A549 (cell line): ENCODE data around the gene RAB17. TPM values are rescaled to one million over a fixed set of nuclear protein-coding genes. Genes with fewer than 3 reads are reported as not detected.

Experiments
- ATAC-seq, 2 experiments: fragments of 200-7000 bp in 1 of 2; fragments of >200 bp in 1 of 2; cut with Nextera tagmentation in 1 of 2; cut with Tn5 transposase in 1 of 2; 3 replicates each; pipeline versions ENCODE4 v1.8.0 to v1.9.1; 2018 to 2020; ENCODE audit warnings: mild to moderate bottlenecking in 1 of 2, moderate library complexity in 1 of 2
- CTCF ChIA-PET: fragments of 300-600 bp; sonication (Branson Sonifier 250); formaldehyde crosslinking; extraction: SDS; loops from one replicate; lab custom pipeline; 2021; ENCODE audit warnings: antibody characterized with exemption, inconsistent platforms; lab: Yijun Ruan, JAX
- POLR2A ChIA-PET: fragments of 350-600 bp; formaldehyde crosslinking; extraction: SDS; loops from one replicate; lab custom pipeline; 2021; ENCODE audit warnings: antibody characterized with exemption, inconsistent platforms; lab: Yijun Ruan, JAX
- DNase-seq, 2 experiments: peaks; one replicate each; pipeline versions ENCODE4 v3.0.0 to v3.0.0-alpha.2; 2011 to 2016; ENCODE audit warnings: low read depth in 1 of 2, low spot score in 1 of 2
- FAIRE-seq: peaks from 2 replicates; lab custom pipeline; 2011; peaks lifted over from hg19 to GRCh38; lab: Jason Lieb, UNC
- H3K27ac ChIP-seq, 2 experiments: fragments of >200 bp; sonication (Bioruptor Twin); formaldehyde crosslinking; 3 replicates each; pipeline ENCODE4 v1.5.1; 2016 to 2017
- H3K4me1 ChIP-seq: fragments of >200 bp; sonication (Bioruptor Twin); formaldehyde crosslinking; 3 replicates; pipeline ENCODE4 v1.6.1; 2016
- H3K4me2 ChIP-seq: fragments of >200 bp; sonication (Bioruptor Twin); formaldehyde crosslinking; 3 replicates; pipeline ENCODE4 v1.6.1; 2016
- H3K4me3 ChIP-seq: fragments of >200 bp; sonication (Bioruptor Twin); formaldehyde crosslinking; 3 replicates; pipeline ENCODE4 v1.5.1; 2016
- H3K9me3 ChIP-seq: fragments of >200 bp; sonication (Bioruptor Twin); formaldehyde crosslinking; 3 replicates; pipeline ENCODE4 v1.6.1; 2016
- CBX2 ChIP-seq: fragments of 200-600 bp; sonication (generic); IDR thresholded peaks from 2 replicates; pipeline ENCODE4 v1.6.1; 2016; ENCODE audit warnings: low read depth, mild to moderate bottlenecking, borderline replicate concordance
- EHMT2 ChIP-seq: fragments of 200-600 bp; sonication (generic); IDR thresholded peaks from 2 replicates; pipeline ENCODE4 v1.6.1; 2016; ENCODE audit warnings: antibody characterized with exemption, low read depth, mild to moderate bottlenecking, moderate library complexity
- EP300 ChIP-seq, 2 experiments: fragments of >200 bp; sonication (Bioruptor Twin); formaldehyde crosslinking; IDR thresholded peaks; 2 replicates in 1 of 2; 3 replicates in 1 of 2; pipeline ENCODE4 v1.6.1; 2016 to 2017
- HES2 ChIP-seq: fragments of >200 bp; sonication (Bioruptor Twin); formaldehyde crosslinking; IDR thresholded peaks from 2 replicates; pipeline ENCODE4 v1.6.1; 2016
- HMGXB4 ChIP-seq: fragments of 250-450 bp; sonication (Bioruptor Pico); IDR thresholded peaks from 2 replicates; pipeline ENCODE4 v1.5.0; 2021; ENCODE audit warnings: mild to moderate bottlenecking, moderate library complexity, borderline replicate concordance
- HOXA7 ChIP-seq: fragments of 250-450 bp; sonication (Bioruptor Pico); IDR thresholded peaks from 2 replicates; pipeline ENCODE4 v1.5.0; 2020; ENCODE audit warnings: mild to moderate bottlenecking, moderate library complexity
- JUN ChIP-seq, 2 experiments: fragments of >200 bp; sonication (Bioruptor Twin); formaldehyde crosslinking; IDR thresholded peaks; 2 replicates in 1 of 2; 3 replicates in 1 of 2; pipeline ENCODE4 v1.6.1; 2016 to 2017
- NFE2L2 ChIP-seq: fragments of 150-350 bp; conservative IDR thresholded peaks from 2 replicates; pipeline ENCODE4 v1.6.1; 2014; ENCODE audit warnings: low read length
- NPAS2 ChIP-seq: fragments of 250-450 bp; sonication (Bioruptor Pico); IDR thresholded peaks from 2 replicates; pipeline ENCODE4 v1.8.0; 2022; ENCODE audit warnings: mild to moderate bottlenecking, moderate library complexity, borderline replicate concordance
- POLR2A ChIP-seq: IDR thresholded peaks from 2 replicates; pipeline ENCODE4 v1.6.1; 2012; ENCODE audit warnings: mild to moderate bottlenecking, low read length
- POLR2AphosphoS2 ChIP-seq: conservative IDR thresholded peaks from 2 replicates; pipeline ENCODE4 v1.6.1; 2012; ENCODE audit warnings: low read length, improper control_type of control experiment, inconsistent platforms
- REST ChIP-seq: fragments of 200-600 bp; sonication (generic); IDR thresholded peaks from 2 replicates; pipeline ENCODE4 v1.6.1; 2016; ENCODE audit warnings: antibody characterized with exemption, mild to moderate bottlenecking, moderate library complexity
- RNF2 ChIP-seq: fragments of 200-600 bp; sonication (generic); IDR thresholded peaks from 2 replicates; pipeline ENCODE4 v1.6.1; 2016; ENCODE audit warnings: low read depth, mild to moderate bottlenecking, antibody characterized with exemption, moderate library complexity, borderline replicate concordance
- SMC3 ChIP-seq: fragments of >200 bp; sonication (Bioruptor Twin); formaldehyde crosslinking; IDR thresholded peaks from 3 replicates; pipeline ENCODE4 v1.6.1; 2018; ENCODE audit warnings: inconsistent platforms
- TFCP2L1 ChIP-seq: fragments of 250-450 bp; sonication (Bioruptor Pico); IDR thresholded peaks from 2 replicates; pipeline ENCODE4 v1.5.0; 2021; ENCODE audit warnings: mild to moderate bottlenecking
- ZC3H11A ChIP-seq: fragments of 450-650 bp; IDR thresholded peaks from 2 replicates; pipeline ENCODE4 v1.6.1; 2014; ENCODE audit warnings: antibody characterized with exemption, mild to moderate bottlenecking
- WGBS: methylation state at CpG from one replicate; pipeline ENCODE4 v1.1.6; 2017; ENCODE audit errors: missing lambda C conversion rate; 5-methylcytosine and 5-hydroxymethylcytosine counted together
- polyA plus RNA-seq, 4 experiments: library from polyadenylated mRNA; depleted of rRNA in 3 of 4; stranded (reverse); fragments of >200 nt; fragmentation: RNase III in 1 of 4; extraction: RNeasy Plus Mini Kit Qiagen cat#74134 plus additional on column Dnase treatment in 1 of 4; gene quantifications; 2 replicates in 3 of 4; 3 replicates in 1 of 4; pipeline ENCODE4 v1.2.3, GENCODE V29; 2011 to 2017
- TF ChIP-seq, protein P1 (sequence below): fragments of >200 bp; sonication (Bioruptor Twin); formaldehyde crosslinking; IDR thresholded peaks from 3 replicates; pipeline ENCODE4 v1.6.1; 2016

Gene RAB17
- polyA plus RNA-seq, 2 of the 4 experiments (the other 2 are of a cell fraction): 0.44 to 2.2 TPM

DNA sequence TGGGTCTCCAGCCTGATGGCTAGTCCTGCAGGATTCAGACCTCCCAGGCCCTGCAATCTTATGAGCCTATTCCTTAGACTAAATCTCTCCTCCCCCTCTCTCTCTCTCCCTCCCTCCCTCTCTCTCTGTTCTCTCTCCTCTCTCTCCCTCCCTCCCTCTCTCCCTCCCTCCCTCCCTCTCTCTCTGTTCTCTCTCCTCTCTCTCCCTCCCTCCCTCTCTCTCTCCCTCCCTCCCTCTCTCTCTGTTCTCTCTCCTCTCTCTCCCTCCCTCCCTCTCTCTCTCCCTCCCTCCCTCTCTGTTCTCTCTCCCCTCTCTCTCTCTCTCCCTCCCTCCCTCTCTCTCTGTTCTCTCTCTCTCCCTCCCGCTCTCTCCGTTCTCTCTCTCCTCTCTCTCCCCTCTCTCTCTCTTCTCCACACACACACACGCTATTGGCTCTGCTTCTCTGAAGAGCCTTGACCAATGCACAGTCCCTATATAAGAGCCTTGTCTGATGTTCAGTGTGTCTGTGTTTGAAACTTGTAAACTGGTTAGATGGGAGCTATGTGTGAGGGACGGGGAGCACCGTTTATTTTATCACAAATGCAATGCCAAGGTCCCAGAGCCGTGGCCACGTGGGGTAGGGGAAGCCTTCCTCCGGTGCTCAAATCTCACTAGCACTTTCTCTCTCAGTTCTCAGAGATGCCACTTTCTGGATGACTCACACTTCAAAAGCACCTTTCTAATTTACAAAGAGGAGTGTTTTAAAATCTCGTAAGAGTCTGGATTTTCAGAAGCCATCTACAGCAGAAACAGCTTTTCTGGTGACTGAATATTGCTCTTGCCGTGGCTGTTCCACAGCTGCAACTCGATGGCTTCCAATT, 33.5 kb downstream of the RAB17 start:
- peaks cover 24% of the 10 kb centered on the region for H3K9me3 ChIP-seq
- no peak overlapping the region for H3K4me2 ChIP-seq
- no peak for TF ChIP-seq HES2
- TF ChIP-seq CBX2: no peak
- TF ChIP-seq REST: no peak
- TF ChIP-seq JUN (IDR thresholded peaks at IDR 0.05): peak in 1 of 2 experiments; percentile 7; a peak in 1 of 5 replicates
- CTCF ChIA-PET: interaction anchor here (1.1 to 6.5 kb wide), 7 partner anchors 10 to 435 kb away, joined by 3 to 45 read pairs (median 4); partner anchors contain the start of gene PRLH
- ATAC-seq (no peak), DNase-seq (no peak), FAIRE-seq (no peak)
- WGBS: 86% methylated on average over 11 of the region's 11 CpGs
- POLR2A ChIA-PET: no interaction called here
- H3K4me3 ChIP-seq: no peak overlapping the region
- H3K4me1 ChIP-seq: peaks cover 11% of the 10 kb centered on the region; the same call in 1 of the 3 replicates
- no peak overlapping the region for H3K27ac ChIP-seq

DNA sequence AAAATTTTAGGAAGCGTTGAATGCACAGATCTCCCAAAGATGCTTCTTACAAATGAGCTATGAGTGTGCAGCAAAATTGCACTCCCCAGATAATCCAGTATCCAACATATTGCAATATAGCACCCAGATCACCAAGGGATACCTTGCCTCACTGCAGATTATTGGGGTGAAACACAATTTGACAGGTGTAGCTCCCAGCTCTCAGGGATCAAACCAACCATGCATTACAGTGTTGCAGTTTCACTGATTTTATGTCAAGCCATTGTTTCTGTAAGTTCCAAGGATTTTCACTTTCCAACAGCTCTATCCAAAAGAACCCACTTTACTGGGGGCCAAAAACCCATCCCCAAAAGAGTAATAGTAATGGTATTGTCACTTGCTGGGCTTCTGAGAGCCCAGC, 35.0 kb downstream of the RAB17 start:
- DNase-seq (no peak), FAIRE-seq (no peak), ATAC-seq (no peak)
- CTCF ChIA-PET: interaction anchor here (1.1 to 6.5 kb wide), 4 partner anchors 16 to 189 kb away, joined by 3 to 45 read pairs (median 7); no protein-coding TSS in a partner anchor
- H3K4me1 ChIP-seq: peaks cover 11% of the 10 kb centered on the region; the same call in 1 of the 3 replicates
- 100% methylated on average over 1 of the region's 1 CpG for WGBS
- POLR2A ChIA-PET: no interaction called here
- H3K27ac ChIP-seq: no peak overlapping the region
- TF ChIP-seq POLR2AphosphoS2 (no peak), EP300 (IDR thresholded peaks at IDR 0.05) (no peak)
- peaks cover 24% of the 10 kb centered on the region for H3K9me3 ChIP-seq
- no peak overlapping the region for H3K4me3 ChIP-seq
- no peak overlapping the region for H3K4me2 ChIP-seq

GRCh38 chr2:237553948-237554347, 36.6 kb downstream of the RAB17 start:
- Histone ChIP-seq H3K4me3 (no peak overlapping the region), H3K9me3 (peaks cover 24% of the 10 kb centered on the region), H3K4me2 (no peak overlapping the region), H3K27ac (no peak overlapping the region), H3K4me1 (peaks cover 5% of the 10 kb centered on the region; the same call in 1 of the 3 replicates)
- POLR2A ChIA-PET: no interaction called here
- 96% methylated on average over 7 of the region's 7 CpGs for WGBS
- no peak for FAIRE-seq
- ATAC-seq: no peak
- CTCF ChIA-PET: interaction anchor here (0.6 to 6.5 kb wide), 4 partner anchors 10 to 257 kb away, joined by 3 to 45 read pairs (median 4); no protein-coding TSS in a partner anchor
- DNase-seq: no peak
- TF ChIP-seq POLR2A: no peak
- no peak for TF ChIP-seq SMC3
- TF ChIP-seq NFE2L2: no peak
- TF ChIP-seq REST: no peak
- TF ChIP-seq HOXA7: no peak
- no peak for TF ChIP-seq HMGXB4 (CRISPR knock-in tag)
- no peak for TF ChIP-seq EHMT2
- no peak for TF ChIP-seq NPAS2
- TF ChIP-seq, protein P1, sequence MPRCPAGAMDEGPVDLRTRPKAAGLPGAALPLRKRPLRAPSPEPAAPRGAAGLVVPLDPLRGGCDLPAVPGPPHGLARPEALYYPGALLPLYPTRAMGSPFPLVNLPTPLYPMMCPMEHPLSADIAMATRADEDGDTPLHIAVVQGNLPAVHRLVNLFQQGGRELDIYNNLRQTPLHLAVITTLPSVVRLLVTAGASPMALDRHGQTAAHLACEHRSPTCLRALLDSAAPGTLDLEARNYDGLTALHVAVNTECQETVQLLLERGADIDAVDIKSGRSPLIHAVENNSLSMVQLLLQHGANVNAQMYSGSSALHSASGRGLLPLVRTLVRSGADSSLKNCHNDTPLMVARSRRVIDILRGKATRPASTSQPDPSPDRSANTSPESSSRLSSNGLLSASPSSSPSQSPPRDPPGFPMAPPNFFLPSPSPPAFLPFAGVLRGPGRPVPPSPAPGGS: no peak
- TF ChIP-seq TFCP2L1 (CRISPR knock-in tag): no peak
- no peak for TF ChIP-seq ZC3H11A
- no peak for TF ChIP-seq RNF2
